ENCODE data around the gene SWSAP1. TPM values are rescaled to one million over a fixed set of nuclear protein-coding genes. Genes with fewer than 3 reads are reported as not detected.
"Not testable (repeated sequence)": the region's sequence is repeated elsewhere in the genome, so short reads cannot be mapped to it uniquely, and the experiment has no call there.

The SWSAP1 gene
- total RNA-seq, 1 donor from 2014 or later = 2.9 TPM

- no peak for TF ChIP-seq CTCF (IDR thresholded peaks at IDR 0.05; ENCODE audit: insufficient read depth, low read length, poor library complexity, severe bottlenecking)
- DNase-seq (ENCODE audit: low read depth) = no peak
- peak overlapping the region; percentile 59 for H3K4me3 ChIP-seq (ENCODE audit: low read depth, low read length)
- no peaks in the 10 kb centered on the region for H3K27me3 ChIP-seq (ENCODE audit: control insufficient read depth, insufficient read depth, low read length)
- H3K36me3 ChIP-seq (ENCODE audit: control insufficient read depth, insufficient read depth, low read length) = no peaks in the 10 kb centered on the region
Observed at GRCh38 chr19:11373885-11374432, 507 bp upstream of the SWSAP1 start.

- H3K27me3 ChIP-seq (ENCODE audit: control insufficient read depth, insufficient read depth, low read length) = no peaks in the 10 kb centered on the region
- DNase-seq (ENCODE audit: low read depth) = no peak
Observed at GRCh38 chr19:11375143-11375948, 880 bp downstream of the SWSAP1 start.

GRCh38 chr19:11377237-11377636, 2.8 kb downstream of the SWSAP1 start:
- Histone ChIP-seq H3K36me3 (ENCODE audit: control insufficient read depth, insufficient read depth, low read length) (no peaks in the 10 kb centered on the region), H3K27me3 (ENCODE audit: control insufficient read depth, insufficient read depth, low read length) (peaks cover 5% of the 10 kb centered on the region), H3K4me3 (ENCODE audit: low read depth, low read length) (no peak overlapping the region)
- no peak for TF ChIP-seq CTCF (IDR thresholded peaks at IDR 0.05; ENCODE audit: insufficient read depth, low read length, poor library complexity, severe bottlenecking)
- peak; percentile 69 for DNase-seq (ENCODE audit: low read depth)

More at GRCh38 chr19:11375143-11375948, 880 bp downstream of the SWSAP1 start:
- Histone ChIP-seq H3K36me3 (ENCODE audit: control insufficient read depth, insufficient read depth, low read length) (no peaks in the 10 kb centered on the region), H3K4me3 (ENCODE audit: low read depth, low read length) (peak overlapping the region; percentile 41)
- TF ChIP-seq CTCF (IDR thresholded peaks at IDR 0.05; ENCODE audit: insufficient read depth, low read length, poor library complexity, severe bottlenecking) = no peak

GRCh38 chr19:11377756-11378155, 3.3 kb downstream of the SWSAP1 start:
- TF ChIP-seq CTCF (IDR thresholded peaks at IDR 0.05; ENCODE audit: insufficient read depth, low read length, poor library complexity, severe bottlenecking) = no peak
- Histone ChIP-seq H3K4me3 (ENCODE audit: low read depth, low read length) (no peak overlapping the region), H3K27me3 (ENCODE audit: control insufficient read depth, insufficient read depth, low read length) (peaks cover 7% of the 10 kb centered on the region), H3K36me3 (ENCODE audit: control insufficient read depth, insufficient read depth, low read length) (no peaks in the 10 kb centered on the region)
- DNase-seq (ENCODE audit: low read depth) = no peak

GRCh38 chr19:11378319-11379189, 4.1 kb downstream of the SWSAP1 start:
- no peak overlapping the region for H3K4me3 ChIP-seq (ENCODE audit: low read depth, low read length)
- DNase-seq (ENCODE audit: low read depth) = no peak
- no peaks in the 10 kb centered on the region for H3K36me3 ChIP-seq (ENCODE audit: control insufficient read depth, insufficient read depth, low read length)
- peak; percentile 63 for TF ChIP-seq CTCF (IDR thresholded peaks at IDR 0.05; ENCODE audit: insufficient read depth, low read length, poor library complexity, severe bottlenecking)
- peaks cover 12% of the 10 kb centered on the region for H3K27me3 ChIP-seq (ENCODE audit: control insufficient read depth, insufficient read depth, low read length)

- H3K27me3 ChIP-seq (ENCODE audit: control insufficient read depth, insufficient read depth, low read length) = peaks cover 12% of the 10 kb centered on the region
- not testable (repeated sequence) for H3K4me3 ChIP-seq (ENCODE audit: low read depth, low read length); DNase-seq (ENCODE audit: low read depth); H3K36me3 ChIP-seq (ENCODE audit: control insufficient read depth, insufficient read depth, low read length)
Observed at GRCh38 chr19:11379269-11379845, 4.9 kb downstream of the SWSAP1 start.

Data from kidney epithelial cell (primary cell).